Mesenteric fat pad (tissue), 1 donor: ENCODE measurements around the gene NPIPB6. TPM values are rescaled to one million over a fixed set of nuclear protein-coding genes. Genes with fewer than 3 reads are reported as not detected.

Experiments used
- DNase-seq: peaks from one replicate; pipeline ENCODE4 v3.0.0-alpha.2; 2020; ENCODE audit warnings: low spot score
- total RNA-seq: library from RNA; stranded (reverse); fragmentation: NEBNext Ultra II Directional; extraction: Animal tissue kit (Norgen Biotek cat#: 25700); gene quantifications from one replicate; pipeline ENCODE4 v1.2.1, GENCODE V29; 2021
- donor health status: DM: yes; HTN: yes; CAD: no.

The NPIPB6 gene
- total RNA-seq, 1 donor from 2014 or later, result 4.7 TPM

DNA sequence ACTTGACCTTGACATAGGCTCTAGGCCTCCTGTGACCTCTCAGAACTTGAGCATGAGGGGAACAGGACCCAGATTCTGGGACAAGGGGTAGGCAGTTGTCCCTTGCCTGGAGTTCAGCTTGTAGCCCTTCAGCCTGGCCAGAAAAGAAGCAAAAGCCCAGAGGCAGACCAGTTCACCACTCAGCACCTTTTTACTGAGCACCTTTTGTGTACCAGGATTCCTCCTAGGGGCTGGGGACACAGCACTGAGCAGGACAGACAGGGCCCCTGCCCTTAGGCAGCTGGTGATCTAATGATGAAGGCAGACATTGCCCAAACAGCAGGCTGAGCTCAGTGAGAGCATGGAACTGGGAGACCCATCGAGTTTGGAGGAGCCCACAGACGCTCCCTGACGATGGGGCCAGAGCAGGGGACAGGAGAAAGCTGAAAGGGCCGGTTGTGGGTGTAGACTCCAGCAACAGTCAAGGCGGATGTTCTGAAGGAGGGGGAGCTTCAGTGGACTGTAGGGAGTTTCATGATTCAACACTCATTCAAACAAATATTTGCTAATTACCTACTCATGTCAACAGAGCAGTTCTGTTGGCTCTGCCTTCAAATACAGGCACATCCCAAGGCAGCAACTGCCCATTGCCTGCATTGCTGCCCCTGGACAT is 38.9 kb downstream of the NPIPB6 start:
- DNase-seq, result no peak

DNA sequence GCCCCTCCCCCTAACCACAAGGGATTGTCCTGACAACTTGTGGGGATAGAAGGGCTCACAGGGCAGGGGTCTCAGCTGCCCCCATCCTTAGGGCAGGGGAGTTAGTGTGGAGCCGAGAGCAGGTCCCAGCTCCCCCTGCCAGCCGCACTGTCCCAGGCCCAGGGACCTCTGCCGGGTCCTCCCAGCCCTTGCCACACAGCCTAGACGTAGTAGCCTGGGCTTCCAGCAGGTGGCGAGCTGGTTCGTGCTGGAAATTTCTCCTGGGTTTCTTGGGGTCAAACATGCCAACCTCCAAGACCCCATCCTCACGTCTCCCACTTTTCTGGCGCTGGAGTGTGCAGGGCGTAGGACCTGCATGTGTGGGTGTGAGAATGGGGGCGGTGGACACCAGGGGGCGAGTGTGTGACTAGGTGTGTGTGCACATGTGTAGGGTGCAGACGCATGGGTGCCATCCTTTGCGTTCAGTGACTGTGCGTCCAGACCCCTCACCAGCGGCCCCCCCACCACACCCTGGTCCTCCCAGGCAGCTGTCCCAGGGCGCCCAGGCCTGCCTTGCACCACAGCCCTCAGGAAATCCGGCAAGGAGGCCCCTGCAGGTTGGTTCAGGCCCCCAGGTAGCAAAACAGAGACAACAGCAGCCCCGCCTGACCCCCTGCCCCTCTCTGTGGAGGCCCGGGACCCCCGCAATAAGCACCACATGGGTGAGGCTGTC is 41.5 kb downstream of the NPIPB6 start:
- DNase-seq, result no peak

DNA sequence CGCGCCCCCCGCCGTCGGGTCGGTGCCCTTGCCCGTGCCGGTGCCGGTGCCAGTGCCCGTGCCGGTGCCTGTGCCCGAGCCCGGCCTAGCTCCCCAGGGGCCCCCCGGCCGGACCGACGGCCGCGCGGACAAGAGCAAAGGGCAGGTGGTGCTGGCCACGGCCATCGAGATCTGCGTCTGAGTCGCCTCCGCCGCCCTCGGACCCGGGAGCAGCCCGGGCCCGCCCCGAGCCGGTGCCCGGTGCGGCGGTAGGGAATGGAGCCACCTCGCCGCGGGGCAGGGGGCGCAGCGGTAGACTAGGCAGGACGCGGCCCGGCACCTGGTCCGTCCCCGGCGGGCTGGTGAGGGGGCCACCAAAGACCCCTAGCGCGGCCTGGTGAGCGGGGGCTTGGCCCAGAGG is 42.6 kb downstream of the NPIPB6 start:
- DNase-seq, result no peak

- no peak for DNase-seq
Measured at GRCh38 chr16:28320023-28320561, 43.2 kb downstream of the NPIPB6 start.

DNA sequence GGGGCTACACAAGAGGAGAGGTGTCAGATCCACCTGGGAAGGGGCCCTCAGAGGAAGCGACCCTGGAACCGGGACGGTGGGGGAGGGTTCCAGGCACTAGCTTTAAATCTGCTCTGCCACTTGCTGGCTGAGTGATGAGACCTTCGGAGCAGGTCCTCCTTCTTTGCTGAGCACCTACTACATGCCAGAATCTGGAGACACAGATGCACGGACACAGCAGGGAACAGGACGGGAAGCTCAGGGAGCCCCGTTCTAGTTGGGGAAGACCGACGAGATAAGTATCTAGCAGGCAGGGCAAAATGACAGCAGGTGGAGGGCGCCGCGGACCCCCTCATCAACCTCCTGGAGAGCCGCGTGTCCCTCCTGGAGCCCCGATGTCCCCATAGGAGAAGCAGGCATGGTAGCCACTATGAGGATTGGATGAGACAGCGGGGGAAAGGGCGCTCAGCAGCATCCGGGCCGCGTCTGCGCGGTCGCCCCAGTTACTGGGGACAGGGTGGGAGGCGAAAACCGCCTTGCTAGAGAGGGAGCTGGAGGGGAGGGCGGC is 43.8 kb downstream of the NPIPB6 start:
- no peak for DNase-seq

GRCh38 chr16:28318042-28318744 is 45.1 kb downstream of the NPIPB6 start:
- DNase-seq, result no peak

- no peak for DNase-seq
Measured at GRCh38 chr16:28317040-28317880, 46.0 kb downstream of the NPIPB6 start.

GRCh38 chr16:28316054-28316453 is 47.3 kb downstream of the NPIPB6 start:
- no peak for DNase-seq

DNA sequence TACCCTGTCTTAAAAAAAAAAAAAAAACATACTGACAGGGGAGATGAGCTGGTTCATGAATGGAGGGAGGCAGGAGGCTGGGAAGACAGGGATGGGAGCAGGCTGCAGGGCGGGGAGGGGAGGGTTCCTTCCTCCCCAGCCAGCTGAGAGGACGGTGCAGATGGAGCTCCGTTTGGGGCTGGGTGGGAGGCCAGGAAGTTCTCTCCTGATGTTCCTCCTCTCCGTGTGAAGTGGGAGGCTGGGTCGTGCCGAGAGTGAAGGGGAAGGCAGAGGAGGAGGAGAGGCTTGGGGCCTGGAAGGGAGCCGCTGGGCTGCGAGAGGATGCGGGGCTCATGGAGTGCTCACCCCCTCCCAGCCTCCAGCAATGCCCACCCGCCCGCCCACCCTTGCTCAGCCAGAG is 49.7 kb downstream of the NPIPB6 start:
- no peak for DNase-seq

GRCh38 chr16:28312327-28312726 is 51.0 kb downstream of the NPIPB6 start:
- no peak for DNase-seq

DNA sequence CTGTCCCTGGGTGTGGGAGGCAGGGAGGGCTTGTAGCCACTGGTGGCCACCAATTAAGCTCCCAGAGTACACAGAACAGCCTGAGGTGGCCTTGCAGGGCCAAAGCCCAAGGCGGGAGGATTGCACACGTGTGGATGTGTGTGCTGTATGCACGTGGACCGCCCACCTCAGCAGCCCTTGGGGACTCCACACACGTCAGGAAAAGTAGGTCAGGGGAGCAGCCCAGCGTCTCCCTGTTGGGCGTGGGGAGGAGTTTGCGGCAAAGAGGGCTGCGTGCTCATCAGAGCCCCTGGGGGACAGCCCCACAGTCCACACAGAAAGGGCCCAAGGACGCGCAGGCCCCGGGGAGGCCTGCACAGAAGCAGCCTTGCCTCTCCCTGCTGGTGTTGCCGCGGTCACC is 51.4 kb downstream of the NPIPB6 start:
- no peak for DNase-seq

GRCh38 chr16:28311413-28311812 is 51.9 kb downstream of the NPIPB6 start:
- DNase-seq, result no peak

GRCh38 chr16:28310796-28311195 is 52.5 kb downstream of the NPIPB6 start:
- no peak for DNase-seq

GRCh38 chr16:28309811-28310311 is 53.4 kb downstream of the NPIPB6 start:
- DNase-seq, result no peak

- DNase-seq, result no peak
Measured at GRCh38 chr16:28308794-28309584, 54.3 kb downstream of the NPIPB6 start.

GRCh38 chr16:28307936-28308335 is 55.4 kb downstream of the NPIPB6 start:
- no peak for DNase-seq

DNA sequence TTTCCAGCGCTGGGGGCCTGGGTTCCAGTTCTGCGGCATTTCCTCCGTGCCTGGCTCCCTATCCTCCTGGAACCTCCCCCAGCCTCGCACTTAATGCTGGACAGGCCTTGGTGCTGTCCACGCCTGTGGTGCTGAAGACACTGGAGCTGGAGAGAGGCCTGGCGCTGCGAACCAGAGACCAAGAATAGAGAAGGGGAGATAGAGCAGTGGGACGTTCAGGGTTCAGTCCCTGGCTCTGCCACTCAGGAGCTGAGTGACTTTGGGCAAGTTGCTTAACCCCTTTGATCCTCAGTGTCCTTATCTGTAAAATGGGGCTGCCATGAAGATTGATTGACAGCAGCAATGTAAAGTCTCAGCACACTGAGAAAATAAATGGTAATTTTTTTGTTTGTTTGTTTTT is 59.1 kb downstream of the NPIPB6 start:
- DNase-seq, result no peak

GRCh38 chr16:28303132-28303531 is 60.2 kb downstream of the NPIPB6 start:
- no peak for DNase-seq

DNA sequence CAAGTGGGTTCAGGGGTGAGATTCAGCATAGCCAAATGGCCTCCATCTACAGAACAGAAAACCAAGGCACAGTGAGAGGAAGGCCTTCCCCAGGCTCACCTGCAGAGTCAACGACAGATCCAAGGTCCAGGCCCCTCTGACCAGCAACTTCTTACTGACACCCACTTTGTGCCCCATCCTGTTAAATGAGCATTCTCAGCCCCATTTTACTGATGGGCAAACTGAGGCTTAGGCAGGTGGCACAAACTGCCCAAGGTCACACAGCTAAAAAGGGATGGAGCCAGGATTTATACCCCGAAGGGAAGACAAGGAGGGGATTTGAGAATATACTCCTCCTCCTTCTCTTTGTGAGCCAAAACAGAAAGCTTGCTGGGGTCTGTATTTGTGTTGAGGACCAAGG is 61.7 kb downstream of the NPIPB6 start:
- no peak for DNase-seq

- no peak for DNase-seq
Measured at GRCh38 chr16:28301154-28301553, 62.2 kb downstream of the NPIPB6 start.
